Testis (tissue), 3 donors: ENCODE data around the gene MPV17. TPM values are rescaled to one million over a fixed set of nuclear protein-coding genes. Genes with fewer than 3 reads are reported as not detected.

Experiments used
- DNase-seq: peaks from one replicate; pipeline ENCODE4 v3.0.0-alpha.2; 2019
- H3K27ac ChIP-seq, 2 donors: fragments of 200-600 bp; sonication (generic); one replicate each; pipeline ENCODE4 v1.5.1; 2019
- H3K27me3 ChIP-seq: fragments of 200-600 bp; sonication (generic); one replicate; pipeline ENCODE4 v1.5.1; 2019
- H3K36me3 ChIP-seq: fragments of 200-600 bp; sonication (generic); one replicate; pipeline ENCODE4 v1.5.1; 2017; ENCODE audit warnings: low read depth; ENCODE audit errors: missing control alignments
- H3K4me1 ChIP-seq: fragments of 200-600 bp; sonication (generic); one replicate; pipeline ENCODE4 v1.5.1; 2019
- H3K4me3 ChIP-seq, 2 donors: fragments of 200-600 bp; sonication (generic); one replicate each; pipeline ENCODE4 v1.5.1; 2017 to 2019
- H3K9me3 ChIP-seq: fragments of 200-600 bp; sonication (generic); one replicate; pipeline ENCODE4 v1.5.1; 2017
- POLR2A ChIP-seq: fragments of 450-650 bp; IDR thresholded peaks from one replicate; pipeline ENCODE4 v1.6.1; 2017; ENCODE audit warnings: antibody characterized with exemption, mild to moderate bottlenecking, moderate library complexity
- WGBS, 2 donors: methylation state at CpG; one replicate each; pipeline ENCODE4 v1.1.5; 2018; 5-methylcytosine and 5-hydroxymethylcytosine counted together
- intact Hi-C: fragments of 100-400 bp; cut with DNase I; formaldehyde crosslinking; loops from one replicate; pipeline ENCODE4 v1.15.1; 2023; ENCODE audit warnings: low total_unique reads
- polyA plus RNA-seq: library from polyadenylated mRNA; stranded (reverse); fragments of 350-450 nt; fragmentation: Illumina TruSeq; extraction: RNeasy Lipid Tissue Mini Kit (QIAGEN cat#74804); gene quantifications from one replicate; pipeline ENCODE4 v1.2.3, GENCODE V29; 2014; ENCODE audit warnings: low read depth, low replicate concordance; ENCODE audit not compliant: insufficient read depth
- total RNA-seq, 2 donors: library from RNA; depleted of rRNA; stranded (reverse); fragments of >200 nt; gene quantifications; one replicate each; pipeline ENCODE4 v1.2.3, GENCODE V29; 2016
- TF ChIP-seq, protein P1 (sequence below), 3 experiments: fragments of 450-650 bp in 2 of 3; fragments of 200-600 bp in 1 of 3; sonication (generic) in 1 of 3; IDR thresholded peaks; one replicate each; pipeline ENCODE4 v1.5.1; 2016 to 2019; ENCODE audit warnings: antibody characterized with exemption in 3 of 3, mild to moderate bottlenecking in 2 of 3, moderate library complexity in 1 of 3

MPV17 gene
- total and polyA plus RNA-seq, 3 donors from 2014 or later = 59.5 to 72.3 (median 71.2) TPM

DNA sequence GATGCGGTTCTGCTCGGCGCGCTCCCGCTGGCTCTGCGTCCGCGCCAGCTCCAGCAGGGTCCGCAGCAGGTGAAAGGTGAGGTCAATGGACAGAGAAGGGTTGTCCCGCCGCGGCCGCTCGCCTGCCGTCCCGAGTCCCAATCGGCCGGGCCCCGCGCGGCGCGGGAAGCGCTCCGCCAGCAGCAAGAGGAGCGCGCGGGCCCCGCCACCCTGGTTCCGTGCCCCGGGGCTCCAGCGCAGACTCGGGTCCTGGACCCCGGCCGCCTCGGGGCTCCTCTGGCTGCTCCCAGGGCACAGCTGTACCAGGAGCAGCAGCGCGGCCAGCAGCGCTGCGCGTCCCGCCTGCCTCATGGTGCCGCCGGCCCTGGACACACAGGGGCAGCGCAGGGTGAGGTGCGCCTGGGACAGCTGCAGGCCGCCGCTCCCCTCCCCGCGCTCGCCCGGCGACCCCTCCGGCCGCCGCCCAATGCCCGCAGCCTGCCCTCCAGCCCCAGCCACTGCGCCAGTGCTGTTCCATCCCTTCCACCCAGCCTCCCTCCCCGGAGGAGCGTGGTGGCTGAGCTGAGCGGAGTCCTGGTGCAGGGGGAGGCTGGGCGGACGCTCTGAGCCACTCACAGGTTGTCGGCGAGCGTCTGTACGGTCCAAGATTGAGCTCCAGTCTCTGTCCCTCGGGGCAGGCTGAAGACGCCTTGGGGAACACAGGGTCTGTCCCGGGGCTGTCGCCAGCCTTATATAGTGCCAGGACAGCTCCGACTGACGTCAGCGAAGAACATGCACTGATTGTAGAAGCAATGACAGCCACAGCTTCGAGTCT lies 15.1 kb downstream of the MPV17 start:
- WGBS, 2 donors = 33 to 50% methylated on average over 25 to 75 of the region's 75 CpGs
- Histone ChIP-seq H3K4me1 (no peaks in the 10 kb centered on the region), H3K27me3 (no peaks in the 10 kb centered on the region), H3K36me3 (peaks cover 3% of the 10 kb centered on the region), H3K9me3 (no peaks in the 10 kb centered on the region), H3K27ac (no peak overlapping the region), H3K4me3 (no peak overlapping the region)
- TF ChIP-seq POLR2A = no peak
- TF ChIP-seq, protein P1, sequence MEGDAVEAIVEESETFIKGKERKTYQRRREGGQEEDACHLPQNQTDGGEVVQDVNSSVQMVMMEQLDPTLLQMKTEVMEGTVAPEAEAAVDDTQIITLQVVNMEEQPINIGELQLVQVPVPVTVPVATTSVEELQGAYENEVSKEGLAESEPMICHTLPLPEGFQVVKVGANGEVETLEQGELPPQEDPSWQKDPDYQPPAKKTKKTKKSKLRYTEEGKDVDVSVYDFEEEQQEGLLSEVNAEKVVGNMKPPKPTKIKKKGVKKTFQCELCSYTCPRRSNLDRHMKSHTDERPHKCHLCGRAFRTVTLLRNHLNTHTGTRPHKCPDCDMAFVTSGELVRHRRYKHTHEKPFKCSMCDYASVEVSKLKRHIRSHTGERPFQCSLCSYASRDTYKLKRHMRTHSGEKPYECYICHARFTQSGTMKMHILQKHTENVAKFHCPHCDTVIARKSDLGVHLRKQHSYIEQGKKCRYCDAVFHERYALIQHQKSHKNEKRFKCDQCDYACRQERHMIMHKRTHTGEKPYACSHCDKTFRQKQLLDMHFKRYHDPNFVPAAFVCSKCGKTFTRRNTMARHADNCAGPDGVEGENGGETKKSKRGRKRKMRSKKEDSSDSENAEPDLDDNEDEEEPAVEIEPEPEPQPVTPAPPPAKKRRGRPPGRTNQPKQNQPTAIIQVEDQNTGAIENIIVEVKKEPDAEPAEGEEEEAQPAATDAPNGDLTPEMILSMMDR (IDR thresholded peaks at IDR 0.05) = no peak
- DNase-seq = no peak
- intact Hi-C loops = loop anchor here (10.0 kb wide), 1 partner anchor 213 kb away; no protein-coding TSS in a partner anchor

DNA sequence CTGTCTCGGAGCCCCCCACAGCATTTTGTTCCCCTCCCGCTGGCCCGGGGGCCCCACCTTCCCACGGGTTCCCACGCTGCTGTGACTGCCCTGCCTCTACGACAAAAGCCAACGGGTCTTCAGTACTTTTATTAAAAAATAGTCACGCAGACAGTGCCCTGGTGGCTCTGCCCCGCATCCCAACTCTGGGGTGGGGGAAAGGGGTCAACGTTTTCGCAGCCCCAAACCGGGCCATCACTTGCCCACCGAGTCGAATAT lies 15.7 kb downstream of the MPV17 start:
- intact Hi-C loops = loop anchor here (10.0 kb wide), 1 partner anchor 212 kb away; no protein-coding TSS in a partner anchor
- Histone ChIP-seq H3K27me3 (no peaks in the 10 kb centered on the region), H3K36me3 (peaks cover 3% of the 10 kb centered on the region), H3K27ac (no peak overlapping the region), H3K4me3 (no peak overlapping the region), H3K9me3 (no peaks in the 10 kb centered on the region), H3K4me1 (no peaks in the 10 kb centered on the region)
- 20 to 39% methylated on average over 12 to 14 of the region's 14 CpGs for WGBS, 2 donors
- TF ChIP-seq, protein P1 (IDR thresholded peaks at IDR 0.05) = no peak
- TF ChIP-seq POLR2A = no peak
- DNase-seq = no peak

DNA sequence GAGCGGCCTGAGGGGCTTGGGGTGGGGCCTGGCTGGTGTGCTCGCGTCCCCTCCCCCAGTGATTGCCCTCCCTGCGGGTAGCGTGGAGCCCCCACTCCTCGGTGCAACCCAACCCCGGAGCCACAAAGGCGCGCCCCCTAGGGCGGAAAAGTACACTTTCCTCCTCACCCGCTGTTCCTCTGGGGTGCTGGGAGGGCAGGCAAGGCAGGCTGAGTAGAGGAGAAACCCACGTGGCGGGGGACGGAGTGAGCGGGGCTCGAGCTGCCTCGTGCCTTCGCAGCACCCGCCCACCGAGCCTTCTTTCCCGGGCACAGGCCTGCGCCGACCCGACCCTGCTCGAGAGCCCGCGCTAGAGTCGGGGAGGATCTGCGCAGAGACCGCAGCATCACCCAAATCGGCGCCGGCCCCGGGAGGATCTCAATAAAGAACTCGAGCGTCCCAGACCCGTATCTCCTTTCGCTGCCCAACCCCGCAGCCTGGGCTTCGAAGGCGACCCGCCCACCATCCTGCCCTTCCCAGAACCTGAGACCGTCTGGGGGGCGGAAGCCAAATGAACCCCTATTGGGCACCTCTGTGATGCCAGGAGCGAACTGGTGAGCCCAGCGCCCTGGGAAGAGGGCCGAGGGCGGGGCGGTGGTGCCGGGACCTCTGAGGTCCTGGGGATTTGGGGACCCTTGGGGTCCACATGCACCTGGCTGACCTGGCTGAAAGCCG lies 16.2 kb downstream of the MPV17 start:
- Histone ChIP-seq H3K27ac (no peak overlapping the region), H3K9me3 (no peaks in the 10 kb centered on the region), H3K27me3 (no peaks in the 10 kb centered on the region), H3K4me1 (no peaks in the 10 kb centered on the region), H3K4me3 (no peak overlapping the region), H3K36me3 (peaks cover 3% of the 10 kb centered on the region)
- 19 to 23% methylated on average over 14 to 36 of the region's 51 CpGs for WGBS, 2 donors
- no peak for DNase-seq
- TF ChIP-seq POLR2A = no peak
- TF ChIP-seq, protein P1 (IDR thresholded peaks at IDR 0.05) = no peak
- intact Hi-C loops = loop anchor here (10.0 kb wide), 1 partner anchor 212 kb away; no protein-coding TSS in a partner anchor

DNA sequence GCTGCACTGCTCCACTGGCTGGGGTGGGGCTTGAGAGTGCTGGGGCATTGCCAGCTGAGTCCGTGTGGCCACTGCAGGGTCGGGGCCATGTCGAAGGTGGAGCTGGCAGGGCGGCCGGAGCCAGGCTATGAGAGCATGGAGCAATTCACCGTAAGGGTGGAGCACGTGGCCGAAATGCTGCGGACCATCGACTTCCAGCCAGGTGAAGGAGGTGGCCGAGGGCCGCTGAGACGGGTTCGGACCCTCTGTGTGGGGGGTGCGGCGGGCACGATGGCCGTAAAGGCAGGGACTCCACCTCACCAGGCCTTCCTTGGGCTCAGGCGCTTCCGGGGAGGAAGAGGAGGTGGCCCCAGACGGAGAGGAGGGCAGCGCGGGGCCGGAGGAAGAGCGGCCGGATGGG lies 16.8 kb downstream of the MPV17 start:
- Histone ChIP-seq H3K36me3 (peaks cover 3% of the 10 kb centered on the region), H3K9me3 (no peaks in the 10 kb centered on the region), H3K4me3 (no peak overlapping the region), H3K4me1 (no peaks in the 10 kb centered on the region), H3K27ac (no peak overlapping the region), H3K27me3 (no peaks in the 10 kb centered on the region)
- intact Hi-C loops = loop anchor here (10.0 kb wide), 1 partner anchor 211 kb away; no protein-coding TSS in a partner anchor
- TF ChIP-seq POLR2A = no peak
- TF ChIP-seq, protein P1 (IDR thresholded peaks at IDR 0.05) = no peak
- no peak for DNase-seq
- 36 to 58% methylated on average over 15 to 21 of the region's 26 CpGs for WGBS, 2 donors
